ENCODE measurements around the gene TMC1.
"Not testable (repeated sequence)": the region's sequence is repeated elsewhere in the genome, so short reads cannot be mapped to it uniquely, and the experiment has no call there.

TMC1 gene

DNA sequence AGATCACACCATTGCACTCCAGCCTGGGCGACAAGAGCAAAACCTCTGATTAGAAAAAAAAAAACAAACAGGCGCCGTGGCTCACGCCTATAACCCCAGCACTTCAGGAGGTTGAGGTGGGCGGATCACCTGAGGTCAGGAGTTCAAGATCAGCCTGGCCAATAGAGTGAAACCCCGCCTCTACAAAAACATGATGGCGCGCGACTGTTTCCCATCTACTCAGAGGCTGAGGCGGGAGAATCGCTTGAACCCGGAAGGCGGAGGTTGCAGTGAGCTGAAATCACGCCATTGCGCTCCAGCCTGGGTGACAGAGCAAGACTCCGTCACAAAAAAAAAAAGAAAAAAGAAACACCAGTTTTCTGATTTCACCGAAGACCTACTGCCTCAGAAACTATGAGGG is at the start of gene TMC1:
TMC1 (plus strand) TSS at position 193 of the 400 bp plus-strand sequence. CDS start 127,041 bp downstream, outside the sequence.
- DNase-seq (ENCODE audit: low read depth, low spot score); H3K4me1 ChIP-seq (ENCODE audit: control insufficient read depth, insufficient read depth, low read length); H3K27ac ChIP-seq (ENCODE audit: low read length); H3K27me3 ChIP-seq (ENCODE audit: control insufficient read depth, insufficient read depth, low read length); H3K4me3 ChIP-seq (ENCODE audit: low read length); H3K9me3 ChIP-seq (ENCODE audit: control insufficient read depth, insufficient read depth, low read length); H3K36me3 ChIP-seq (ENCODE audit: control insufficient read depth, insufficient read depth, low read length): not testable (repeated sequence)
- WGBS (ENCODE audit: insufficient coverage, insufficient read length), result no CpG with 5 or more reads among the region's 17 CpGs

DNA sequence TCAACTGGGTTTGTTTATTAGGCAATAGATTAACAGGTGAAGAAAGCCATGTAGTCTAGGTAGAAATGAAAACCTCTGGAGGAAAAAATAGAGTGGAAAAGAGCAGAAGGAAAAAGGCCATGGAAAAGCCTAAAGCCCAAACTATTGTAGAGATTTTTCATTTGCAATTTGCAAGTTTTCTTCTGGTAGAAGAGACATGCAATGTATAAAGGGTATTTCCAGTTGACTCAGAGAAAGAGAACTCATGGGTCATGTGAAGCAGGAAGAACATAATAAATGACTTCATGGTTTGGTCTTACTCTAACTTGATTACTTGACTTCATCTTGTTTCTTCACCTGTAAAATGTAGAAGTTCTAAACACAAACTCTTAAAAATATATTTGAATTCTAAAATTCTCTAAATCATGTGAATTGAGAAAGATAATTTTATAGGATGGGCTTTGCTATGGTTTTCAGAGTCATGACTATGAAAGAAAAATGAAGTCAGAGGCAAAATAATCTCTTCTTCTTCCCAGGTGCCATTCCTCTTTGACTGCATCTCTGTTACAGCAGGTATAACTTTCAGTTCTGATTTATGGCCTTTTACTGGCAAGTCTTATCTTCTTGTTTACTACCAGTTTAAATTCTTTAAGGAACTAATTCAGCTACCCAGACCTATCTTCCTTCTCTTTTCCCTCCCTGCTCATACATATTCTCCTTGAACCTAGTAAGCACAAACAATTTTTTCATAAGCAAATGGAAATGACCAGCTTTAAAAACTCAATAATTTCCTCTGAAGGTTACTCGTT is 47.7 kb upstream of the TMC1 start:
- Histone ChIP-seq H3K9me3 (ENCODE audit: control insufficient read depth, insufficient read depth, low read length) (no peaks in the 10 kb centered on the region), H3K4me3 (ENCODE audit: low read length) (no peak overlapping the region), H3K4me1 (ENCODE audit: control insufficient read depth, insufficient read depth, low read length) (no peaks in the 10 kb centered on the region), H3K27ac (ENCODE audit: low read length) (no peak overlapping the region), H3K27me3 (ENCODE audit: control insufficient read depth, insufficient read depth, low read length) (no peaks in the 10 kb centered on the region), H3K36me3 (ENCODE audit: control insufficient read depth, insufficient read depth, low read length) (no peaks in the 10 kb centered on the region)
- no CpG with 5 or more reads among the region's 1 CpG for WGBS (ENCODE audit: insufficient coverage, insufficient read length)
- no peak for DNase-seq (ENCODE audit: low read depth, low spot score)

DNA sequence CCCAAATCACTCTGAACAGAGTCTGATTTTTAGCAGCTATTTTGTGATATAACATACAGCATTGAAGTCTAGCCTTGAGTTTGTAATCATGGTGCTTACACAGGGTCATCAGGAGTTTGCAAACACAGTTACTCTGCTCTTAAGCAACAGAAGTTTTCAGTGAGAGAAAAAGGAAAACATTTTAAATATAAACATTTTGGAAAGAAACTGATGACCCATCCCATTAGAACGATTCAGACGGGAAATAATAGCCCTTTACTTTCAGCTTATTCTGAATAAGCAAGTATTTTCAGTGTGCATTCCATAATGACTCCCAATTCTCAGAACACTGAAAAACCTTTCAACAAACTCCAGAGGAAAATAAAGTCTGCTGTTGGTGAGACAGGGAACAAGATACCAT is 46.7 kb upstream of the TMC1 start:
- no CpG with 5 or more reads among the region's 2 CpGs for WGBS (ENCODE audit: insufficient coverage, insufficient read length)
- H3K27me3 ChIP-seq (ENCODE audit: control insufficient read depth, insufficient read depth, low read length), result no peaks in the 10 kb centered on the region
- no peak overlapping the region for H3K27ac ChIP-seq (ENCODE audit: low read length)
- no peaks in the 10 kb centered on the region for H3K36me3 ChIP-seq (ENCODE audit: control insufficient read depth, insufficient read depth, low read length)
- no peaks in the 10 kb centered on the region for H3K9me3 ChIP-seq (ENCODE audit: control insufficient read depth, insufficient read depth, low read length)
- no peaks in the 10 kb centered on the region for H3K4me1 ChIP-seq (ENCODE audit: control insufficient read depth, insufficient read depth, low read length)
- DNase-seq (ENCODE audit: low read depth, low spot score), result no peak
- no peak overlapping the region for H3K4me3 ChIP-seq (ENCODE audit: low read length)

DNA sequence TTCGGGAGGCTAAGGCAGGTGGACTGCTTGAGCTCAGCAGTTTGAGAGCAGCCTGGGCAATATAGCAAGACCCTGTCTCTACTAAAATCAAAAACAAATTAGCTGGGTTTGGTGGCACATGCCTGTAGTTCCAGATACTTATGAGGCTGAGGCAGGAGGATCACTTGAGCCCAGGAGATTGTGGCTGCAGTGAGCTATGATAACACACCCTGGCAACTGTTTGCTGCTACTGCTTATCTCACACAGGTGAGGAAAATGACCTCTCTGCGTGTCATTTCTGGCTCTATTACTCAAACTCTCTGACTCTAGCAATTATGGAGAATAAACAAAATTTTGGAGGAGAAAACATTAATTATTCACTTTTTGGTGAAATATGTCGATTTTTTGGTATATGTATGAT is 45.3 kb upstream of the TMC1 start:
- H3K4me3 ChIP-seq (ENCODE audit: low read length), result no peak overlapping the region
- H3K4me1 ChIP-seq (ENCODE audit: control insufficient read depth, insufficient read depth, low read length), result no peaks in the 10 kb centered on the region
- no peaks in the 10 kb centered on the region for H3K27me3 ChIP-seq (ENCODE audit: control insufficient read depth, insufficient read depth, low read length)
- WGBS (ENCODE audit: insufficient coverage, insufficient read length), result 100% methylated on average over 1 of the region's 3 CpGs
- no peaks in the 10 kb centered on the region for H3K36me3 ChIP-seq (ENCODE audit: control insufficient read depth, insufficient read depth, low read length)
- DNase-seq (ENCODE audit: low read depth, low spot score), result no peak
- H3K9me3 ChIP-seq (ENCODE audit: control insufficient read depth, insufficient read depth, low read length), result no peaks in the 10 kb centered on the region
- H3K27ac ChIP-seq (ENCODE audit: low read length), result no peak overlapping the region

DNA sequence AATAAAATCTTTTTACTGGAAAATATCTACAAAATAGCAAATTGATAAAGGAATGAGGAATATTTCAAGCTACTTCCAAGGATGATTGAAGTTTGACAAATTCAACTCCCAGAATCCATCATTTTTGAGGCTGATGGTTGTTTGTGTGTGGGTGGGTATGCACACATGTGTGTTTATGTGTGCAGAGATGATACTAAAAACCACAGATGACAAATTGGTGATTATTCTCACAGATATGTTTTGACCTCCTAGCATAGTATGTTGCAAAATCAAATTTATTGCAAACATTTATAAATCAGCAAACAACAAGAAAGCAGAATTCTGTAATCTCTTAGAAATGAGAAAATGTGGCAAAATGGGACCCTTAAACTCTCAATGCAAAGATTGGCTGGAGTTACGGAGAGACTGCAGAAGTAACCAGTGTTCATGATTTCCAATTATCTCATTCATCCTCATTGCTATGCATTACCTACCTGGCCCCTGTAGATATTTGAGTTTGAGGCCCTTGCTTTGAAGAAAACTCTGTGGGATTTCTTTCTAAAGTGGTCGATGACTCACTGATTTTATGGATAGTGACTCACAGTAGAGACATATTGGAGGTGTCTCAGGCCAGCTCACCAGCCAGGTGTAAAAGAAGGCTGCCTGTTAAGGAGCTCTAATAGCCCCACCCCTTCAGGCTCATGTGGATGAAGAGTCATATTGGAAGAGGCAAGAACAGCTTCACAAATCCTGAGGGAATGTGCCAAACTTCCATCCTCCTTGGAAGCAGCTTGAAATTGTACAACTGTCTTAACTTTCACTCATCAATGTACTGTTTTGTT is 44.6 kb upstream of the TMC1 start:
- Histone ChIP-seq H3K36me3 (ENCODE audit: control insufficient read depth, insufficient read depth, low read length) (no peaks in the 10 kb centered on the region), H3K4me1 (ENCODE audit: control insufficient read depth, insufficient read depth, low read length) (no peaks in the 10 kb centered on the region), H3K4me3 (ENCODE audit: low read length) (no peak overlapping the region), H3K9me3 (ENCODE audit: control insufficient read depth, insufficient read depth, low read length) (no peaks in the 10 kb centered on the region), H3K27me3 (ENCODE audit: control insufficient read depth, insufficient read depth, low read length) (no peaks in the 10 kb centered on the region), H3K27ac (ENCODE audit: low read length) (no peak overlapping the region)
- no peak for DNase-seq (ENCODE audit: low read depth, low spot score)
- WGBS (ENCODE audit: insufficient coverage, insufficient read length), result no CpG with 5 or more reads among the region's 2 CpGs

DNA sequence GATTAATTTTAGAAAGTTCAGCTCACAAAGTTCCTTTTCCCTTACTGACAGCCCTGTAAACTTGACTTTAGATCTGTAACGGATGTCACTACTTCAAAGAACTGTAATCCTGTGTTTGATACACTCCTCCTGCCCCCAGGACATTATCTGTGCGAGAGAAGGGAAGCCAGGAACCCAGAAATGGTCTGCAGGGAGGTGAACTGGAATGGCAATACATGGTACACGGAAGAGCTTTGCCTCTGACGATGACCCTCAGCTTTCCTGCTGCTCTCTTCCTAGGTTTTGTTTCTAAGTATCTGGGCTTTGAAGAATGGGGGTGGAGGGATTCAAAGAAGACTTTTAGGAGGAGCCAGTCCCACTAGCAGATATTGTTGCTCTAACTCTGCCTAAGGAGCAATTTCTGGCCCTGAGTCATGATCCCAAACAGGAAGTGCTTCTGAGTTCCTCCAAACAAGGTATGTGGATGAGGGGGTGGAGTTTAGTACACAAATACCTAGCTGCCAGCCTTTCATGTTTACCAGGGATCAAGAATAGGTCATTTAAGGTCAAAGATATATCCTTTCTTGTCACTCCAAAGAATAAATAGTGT is 43.4 kb upstream of the TMC1 start:
- no peak overlapping the region for H3K27ac ChIP-seq (ENCODE audit: low read length)
- no peaks in the 10 kb centered on the region for H3K36me3 ChIP-seq (ENCODE audit: control insufficient read depth, insufficient read depth, low read length)
- no peak for DNase-seq (ENCODE audit: low read depth, low spot score)
- no peaks in the 10 kb centered on the region for H3K9me3 ChIP-seq (ENCODE audit: control insufficient read depth, insufficient read depth, low read length)
- H3K27me3 ChIP-seq (ENCODE audit: control insufficient read depth, insufficient read depth, low read length), result no peaks in the 10 kb centered on the region
- H3K4me1 ChIP-seq (ENCODE audit: control insufficient read depth, insufficient read depth, low read length), result no peaks in the 10 kb centered on the region
- no peak overlapping the region for H3K4me3 ChIP-seq (ENCODE audit: low read length)
- no CpG with 5 or more reads among the region's 4 CpGs for WGBS (ENCODE audit: insufficient coverage, insufficient read length)

DNA sequence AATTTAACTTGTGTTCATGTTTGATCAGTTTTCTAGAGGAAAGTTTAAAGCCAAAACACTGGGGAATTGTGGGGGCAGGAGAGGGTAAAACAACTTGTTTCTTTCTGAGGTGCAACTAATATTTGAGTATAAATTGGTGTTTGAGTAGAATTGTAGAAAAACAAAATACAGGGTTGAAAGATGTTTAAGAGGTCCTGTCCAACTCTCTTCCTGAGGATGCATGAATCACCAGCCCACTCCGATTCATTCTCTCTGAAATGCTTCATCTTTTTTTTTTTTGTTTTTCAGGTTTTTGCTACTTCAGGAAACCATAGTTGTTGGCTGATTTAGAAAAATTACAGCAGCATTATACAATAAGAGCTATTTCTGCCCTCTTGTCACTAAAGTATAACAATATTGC is 42.4 kb upstream of the TMC1 start:
- H3K27me3 ChIP-seq (ENCODE audit: control insufficient read depth, insufficient read depth, low read length), result no peaks in the 10 kb centered on the region
- no CpG with 5 or more reads among the region's 1 CpG for WGBS (ENCODE audit: insufficient coverage, insufficient read length)
- no peaks in the 10 kb centered on the region for H3K36me3 ChIP-seq (ENCODE audit: control insufficient read depth, insufficient read depth, low read length)
- H3K4me1 ChIP-seq (ENCODE audit: control insufficient read depth, insufficient read depth, low read length), result no peaks in the 10 kb centered on the region
- H3K4me3 ChIP-seq (ENCODE audit: low read length), result no peak overlapping the region
- H3K9me3 ChIP-seq (ENCODE audit: control insufficient read depth, insufficient read depth, low read length), result no peaks in the 10 kb centered on the region
- DNase-seq (ENCODE audit: low read depth, low spot score), result no peak
- no peak overlapping the region for H3K27ac ChIP-seq (ENCODE audit: low read length)

DNA sequence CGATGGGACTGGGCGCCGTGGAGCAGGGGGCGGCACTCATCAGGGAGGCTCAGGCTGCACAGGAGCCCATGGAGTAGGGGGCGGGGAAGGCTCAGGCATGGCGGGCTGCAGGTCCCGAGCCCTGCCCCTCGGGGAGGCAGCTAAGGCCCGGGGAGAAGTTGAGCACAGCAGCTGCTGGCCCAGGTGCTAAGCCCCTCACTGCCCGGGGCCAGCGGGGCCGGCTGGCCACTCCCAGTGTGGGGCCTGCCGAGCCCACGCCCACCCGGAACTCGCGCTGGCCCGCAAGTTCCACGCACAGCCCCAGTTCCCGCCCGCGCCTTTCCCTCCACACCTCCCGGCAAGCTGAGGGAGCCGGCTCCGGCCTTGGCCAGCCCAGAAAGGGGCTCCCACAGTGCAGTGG is 41.1 kb upstream of the TMC1 start:
- not testable (repeated sequence) for H3K27ac ChIP-seq (ENCODE audit: low read length); H3K27me3 ChIP-seq (ENCODE audit: control insufficient read depth, insufficient read depth, low read length); H3K9me3 ChIP-seq (ENCODE audit: control insufficient read depth, insufficient read depth, low read length); H3K4me3 ChIP-seq (ENCODE audit: low read length); H3K36me3 ChIP-seq (ENCODE audit: control insufficient read depth, insufficient read depth, low read length); H3K4me1 ChIP-seq (ENCODE audit: control insufficient read depth, insufficient read depth, low read length); DNase-seq (ENCODE audit: low read depth, low spot score)
- WGBS (ENCODE audit: insufficient coverage, insufficient read length), result no CpG with 5 or more reads among the region's 25 CpGs

DNA sequence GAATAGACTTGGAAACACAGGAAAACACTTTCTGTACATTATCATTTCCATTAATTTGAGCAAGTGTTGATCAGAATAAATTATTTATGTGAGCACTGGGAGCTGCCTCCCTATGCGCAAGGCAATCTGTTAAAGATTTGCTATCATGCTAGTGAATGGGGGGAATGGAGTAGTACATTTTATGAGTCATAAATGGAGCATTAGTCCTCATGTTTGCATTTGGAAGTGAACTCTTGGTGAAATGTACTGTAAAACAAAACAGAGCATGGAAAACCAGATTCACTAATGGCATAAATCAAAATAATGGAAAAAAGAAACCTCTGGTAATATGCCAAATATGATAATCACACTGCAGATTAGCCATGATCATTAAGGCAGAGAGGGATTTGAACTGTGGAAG is 40.5 kb upstream of the TMC1 start:
- Histone ChIP-seq H3K9me3 (ENCODE audit: control insufficient read depth, insufficient read depth, low read length) (no peaks in the 10 kb centered on the region), H3K4me1 (ENCODE audit: control insufficient read depth, insufficient read depth, low read length) (no peaks in the 10 kb centered on the region), H3K4me3 (ENCODE audit: low read length) (no peak overlapping the region), H3K27me3 (ENCODE audit: control insufficient read depth, insufficient read depth, low read length) (no peaks in the 10 kb centered on the region), H3K27ac (ENCODE audit: low read length) (no peak overlapping the region), H3K36me3 (ENCODE audit: control insufficient read depth, insufficient read depth, low read length) (no peaks in the 10 kb centered on the region)
- DNase-seq (ENCODE audit: low read depth, low spot score), result no peak
- no CpG with 5 or more reads among the region's 1 CpG for WGBS (ENCODE audit: insufficient coverage, insufficient read length)

DNA sequence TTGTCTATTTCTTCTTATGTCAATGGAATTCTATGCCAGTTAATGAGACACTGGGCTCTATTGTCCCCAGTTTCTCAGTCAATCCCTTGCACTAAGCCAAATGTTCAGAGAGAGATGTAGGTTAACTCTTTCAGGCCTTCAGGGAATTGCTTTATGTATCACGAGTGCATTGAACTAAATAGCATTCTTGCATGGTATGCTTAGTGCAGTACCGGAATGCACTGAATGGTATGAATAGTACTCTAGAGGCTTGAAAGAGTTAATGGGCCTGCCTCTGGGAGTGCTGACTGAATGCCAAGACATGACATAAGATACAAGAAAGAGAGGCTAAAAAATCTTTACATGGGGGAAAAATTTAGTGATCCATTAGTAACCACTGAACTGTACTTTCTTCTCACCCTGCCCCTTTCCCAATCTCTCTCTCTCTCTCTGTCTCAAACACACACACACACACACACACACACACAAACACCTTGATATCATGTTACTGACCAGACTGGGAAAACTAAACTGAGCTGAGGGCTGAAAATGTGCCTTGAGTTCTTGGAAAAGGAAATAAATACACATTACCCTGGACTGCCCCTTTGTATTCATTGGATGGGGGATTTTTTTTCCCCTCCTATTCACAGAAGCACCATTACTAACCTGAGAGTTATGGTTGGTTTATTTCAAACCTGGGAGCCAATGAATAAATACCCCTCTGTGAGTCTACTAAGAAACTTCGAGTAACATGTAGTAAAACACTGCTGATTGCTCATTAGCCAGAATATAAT is 35.4 kb upstream of the TMC1 start:
- Histone ChIP-seq H3K36me3 (ENCODE audit: control insufficient read depth, insufficient read depth, low read length) (no peaks in the 10 kb centered on the region), H3K27me3 (ENCODE audit: control insufficient read depth, insufficient read depth, low read length) (no peaks in the 10 kb centered on the region), H3K9me3 (ENCODE audit: control insufficient read depth, insufficient read depth, low read length) (no peaks in the 10 kb centered on the region), H3K27ac (ENCODE audit: low read length) (no peak overlapping the region), H3K4me1 (ENCODE audit: control insufficient read depth, insufficient read depth, low read length) (no peaks in the 10 kb centered on the region), H3K4me3 (ENCODE audit: low read length) (no peak overlapping the region)
- no peak for DNase-seq (ENCODE audit: low read depth, low spot score)
- WGBS (ENCODE audit: insufficient coverage, insufficient read length), result no CpG with 5 or more reads among the region's 3 CpGs
